Measurements from ENCODE around the gene CARD11.

CARD11 gene

GRCh38 chr7:2872296-2872874, 171.3 kb downstream of the CARD11 start:
- no peak for DNase-seq (ENCODE audit: low read depth)

DNA sequence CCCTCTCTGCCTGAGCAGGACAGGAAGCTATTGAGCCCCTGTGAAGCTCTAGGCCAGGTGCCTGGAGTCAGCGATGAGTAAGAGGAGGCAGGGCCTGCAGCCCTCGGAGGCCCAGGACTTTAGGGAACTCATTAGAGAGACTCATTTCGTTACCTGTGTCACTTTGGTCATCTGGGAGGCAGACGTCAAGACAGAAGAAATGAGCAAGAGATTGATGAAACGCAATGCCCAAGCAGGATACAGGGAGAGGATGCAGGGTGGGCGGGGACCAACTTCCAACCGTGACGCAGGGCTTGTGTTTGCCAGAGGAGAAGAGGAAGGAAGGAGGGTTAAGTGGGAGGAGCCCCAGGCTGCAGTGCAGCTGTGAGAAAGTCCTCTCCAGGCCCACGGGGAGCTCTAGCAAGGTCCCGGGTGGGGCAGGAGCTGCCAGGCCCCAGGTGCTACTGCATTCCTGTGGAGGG, 173.2 kb downstream of the CARD11 start:
- peak; percentile 9 for DNase-seq (ENCODE audit: low read depth)

- DNase-seq (ENCODE audit: low read depth): no peak
Measured at GRCh38 chr7:2869981-2870380, 173.7 kb downstream of the CARD11 start.

- DNase-seq (ENCODE audit: low read depth): no peak
Measured at GRCh38 chr7:2866601-2867000, 177.1 kb downstream of the CARD11 start.

GRCh38 chr7:2864999-2865670, 178.5 kb downstream of the CARD11 start:
- DNase-seq (ENCODE audit: low read depth): peak; percentile 59

DNA sequence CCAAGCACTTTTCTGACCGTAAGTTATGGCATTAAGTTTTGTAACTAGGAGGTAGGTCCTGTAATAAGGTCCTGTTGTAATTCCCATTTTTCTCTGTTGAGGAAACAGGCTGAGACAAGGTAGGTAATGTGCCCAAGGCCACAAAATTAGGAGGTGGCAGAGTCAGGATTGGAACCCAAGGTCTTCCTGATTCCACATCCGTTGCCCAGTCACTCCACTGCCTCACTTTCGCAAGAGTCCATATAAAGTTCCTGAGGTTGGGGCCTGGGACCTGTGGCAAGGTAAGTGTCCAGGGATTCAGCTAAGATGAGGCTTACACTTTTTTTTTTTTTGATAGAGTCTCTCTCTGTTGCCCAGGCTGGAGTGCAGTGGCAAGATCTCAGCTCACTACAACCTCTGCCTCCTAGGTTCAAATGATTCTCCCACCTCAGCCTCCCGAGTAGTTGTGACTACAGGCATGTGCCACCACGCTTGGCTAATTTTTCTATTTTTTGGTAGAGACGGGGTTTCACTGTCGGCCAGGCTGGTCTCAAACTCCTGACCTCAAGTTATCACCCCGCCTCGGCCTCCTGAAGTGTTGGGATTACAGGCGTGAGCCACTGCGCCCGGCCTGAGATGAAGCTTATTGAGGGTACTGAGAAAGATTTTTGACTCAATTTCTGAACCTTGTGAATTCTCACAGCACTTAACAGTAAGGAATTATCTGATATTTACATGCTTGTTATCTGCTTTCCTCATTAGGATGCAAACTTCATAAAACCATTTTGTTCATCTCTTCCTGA, 179.3 kb downstream of the CARD11 start:
- no peak for DNase-seq (ENCODE audit: low read depth)

DNA sequence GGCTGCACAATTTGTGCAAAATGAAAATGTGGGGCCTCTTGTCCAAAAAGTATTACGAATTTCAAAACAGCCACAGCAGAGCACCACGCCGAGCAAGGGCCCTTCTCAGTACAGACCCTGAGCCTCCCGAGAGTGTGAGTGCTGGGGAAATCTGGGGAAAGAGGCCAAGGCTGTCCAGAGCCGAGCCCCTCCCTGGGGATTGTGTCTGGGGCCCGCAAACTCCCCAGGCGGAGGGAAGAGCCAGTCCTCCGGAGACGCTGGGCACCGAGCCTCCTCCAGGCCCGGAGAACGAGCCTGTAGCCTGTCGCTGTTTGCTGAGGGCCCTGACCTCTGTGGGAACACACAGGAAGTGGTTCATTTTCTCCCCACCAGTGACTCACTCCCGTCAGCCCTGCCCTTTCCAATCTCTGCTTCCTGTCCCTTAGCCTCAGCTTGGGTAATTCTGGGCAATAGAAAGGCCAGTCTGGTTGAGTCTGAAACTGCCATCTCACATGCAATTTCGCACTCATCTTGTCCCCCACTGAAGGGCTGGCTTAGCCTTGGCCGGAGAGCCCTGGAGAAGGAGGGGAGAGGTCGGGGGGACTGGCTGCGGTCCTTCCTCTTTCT, 180.1 kb downstream of the CARD11 start:
- peak; percentile 57 for DNase-seq (ENCODE audit: low read depth)

GRCh38 chr7:2862831-2863361, 180.8 kb downstream of the CARD11 start:
- DNase-seq (ENCODE audit: low read depth): no peak

DNA sequence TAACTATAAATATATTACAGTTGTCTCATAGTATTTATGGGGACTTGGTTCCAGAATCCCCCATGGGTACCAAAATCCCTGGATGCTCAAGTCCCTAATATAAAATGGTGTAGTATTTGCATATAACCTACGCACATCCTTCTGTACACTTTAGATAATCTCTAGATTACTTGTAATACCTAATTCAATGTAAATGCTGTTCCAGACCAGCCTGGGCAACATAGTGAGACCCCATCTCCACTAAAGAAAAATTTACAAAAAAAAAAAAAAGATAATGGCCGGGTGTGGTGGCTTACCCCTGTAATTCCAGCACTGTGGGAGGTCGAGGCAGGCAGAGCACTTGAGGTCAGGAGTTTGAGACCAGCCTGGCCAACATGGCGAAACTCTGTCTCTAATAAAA, 182.2 kb downstream of the CARD11 start:
- DNase-seq (ENCODE audit: low read depth): no peak

DNA sequence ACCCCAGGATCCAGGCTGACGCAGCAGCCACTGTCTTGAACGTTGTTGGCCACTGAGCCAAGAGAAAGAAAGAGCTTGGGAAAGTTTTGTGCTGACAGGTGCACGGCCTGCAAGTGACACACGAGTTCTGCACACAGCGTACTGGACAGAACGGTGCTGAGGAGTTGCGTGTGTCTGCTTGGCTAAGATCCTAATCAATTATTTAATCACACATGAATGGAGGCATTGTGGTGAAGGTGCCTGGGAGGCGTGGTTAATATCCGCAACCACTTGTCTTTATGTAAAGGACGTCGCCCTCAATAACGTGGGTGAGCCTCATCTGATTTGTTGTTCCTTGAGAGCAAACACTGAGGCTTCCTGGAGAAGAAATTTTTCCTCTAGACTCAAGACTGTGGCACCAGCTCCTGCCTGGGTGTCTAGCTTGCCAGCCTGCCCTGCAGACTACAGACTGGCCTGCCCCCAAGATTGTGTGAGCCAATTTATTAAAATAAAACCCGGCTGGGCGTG, 183.0 kb downstream of the CARD11 start:
- no peak for DNase-seq (ENCODE audit: low read depth)

GRCh38 chr7:2859952-2860351, 183.7 kb downstream of the CARD11 start:
- DNase-seq (ENCODE audit: low read depth): no peak

- no peak for DNase-seq (ENCODE audit: low read depth)
Measured at GRCh38 chr7:2858621-2859020, 185.0 kb downstream of the CARD11 start.

DNA sequence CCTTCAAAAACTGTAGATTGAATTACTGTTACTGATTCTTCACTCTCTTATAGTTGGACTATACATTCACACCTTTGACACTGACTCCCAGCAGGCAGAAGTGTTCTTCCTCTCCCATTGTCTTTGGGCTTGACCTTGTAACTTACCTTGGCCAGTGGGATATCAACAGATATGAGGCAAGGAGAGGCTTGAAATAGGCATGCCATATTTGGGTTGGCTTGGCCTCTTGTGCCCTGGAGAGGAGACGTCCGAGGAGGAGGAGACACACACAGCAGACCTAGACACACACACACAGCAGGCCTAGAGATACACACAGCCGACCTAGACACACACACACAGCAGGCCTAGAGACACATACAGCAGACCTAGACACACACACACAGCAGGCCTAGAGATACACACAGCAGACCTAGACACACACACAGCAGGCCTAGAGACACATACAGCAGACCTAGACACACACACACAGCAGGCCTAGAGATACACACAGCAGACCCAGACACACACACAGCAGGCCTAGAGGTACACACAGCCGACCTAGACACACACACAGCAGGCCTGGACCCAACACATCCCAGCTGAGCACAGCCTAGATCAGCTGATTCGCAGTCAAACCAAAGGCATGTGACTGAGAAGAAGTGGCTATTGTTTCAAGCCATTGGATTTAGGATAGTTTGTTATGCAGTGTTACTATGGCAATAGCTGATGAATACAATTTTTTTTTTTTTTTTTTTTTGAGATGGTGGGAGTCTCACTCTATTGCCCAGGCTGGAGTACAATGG, 187.1 kb downstream of the CARD11 start:
- DNase-seq (ENCODE audit: low read depth): no peak
